Measurements from ENCODE around the gene CNTROB. TPM values are rescaled to one million over a fixed set of nuclear protein-coding genes. Genes with fewer than 3 reads are reported as not detected.

Gene CNTROB
- total and polyA plus RNA-seq, 10 of the 15 experiments (the other 5 are each of a cell fraction or from before 2014, with no cell fraction given), result 2.0 to 36.2 (median 28.2) TPM

DNA sequence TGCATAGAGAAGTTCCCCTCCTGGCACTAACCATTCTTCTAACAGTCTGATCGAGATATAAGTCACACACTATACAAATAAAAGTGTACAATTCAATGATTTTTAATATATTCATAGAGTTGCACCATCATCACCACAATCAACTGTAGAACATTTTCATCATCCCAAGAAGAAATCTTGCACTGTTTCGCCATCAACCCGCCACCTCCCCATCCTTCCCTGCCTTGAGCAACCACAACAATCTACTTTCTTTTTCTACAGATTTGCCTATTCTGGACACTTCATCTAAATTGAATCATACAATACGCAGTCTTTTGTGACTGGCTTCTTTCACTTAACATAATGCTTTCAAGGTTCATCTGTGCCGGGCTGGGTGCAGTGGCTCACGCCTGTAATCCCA, 37.4 kb downstream of the CNTROB start:
- Histone ChIP-seq H3K9me3 (replicated peaks; ENCODE audit: control insufficient read depth, insufficient read depth, low read length) (peaks cover under 1% of the 10 kb centered on the region; the same call in 1 of the 3 replicates), H3K27me3 (replicated peaks in 1 of 2; ENCODE audit: control insufficient read depth in 2 of 2, insufficient read depth in 2 of 2, low read length in 1 of 2) (no peaks in the 10 kb centered on the region), H3K79me2 (ENCODE audit: control insufficient read depth, insufficient read depth, low read length) (no peaks in the 10 kb centered on the region), H3K36me3 (ENCODE audit: control insufficient read depth in 2 of 2, insufficient read depth in 2 of 2, low read length in 1 of 2) (no peaks in the 10 kb centered on the region), H3K4me2 (ENCODE audit: control insufficient read depth, insufficient read depth) (no peak overlapping the region), H3K9ac (ENCODE audit: control insufficient read depth, insufficient read depth, low read length) (no peak overlapping the region), H4K20me1 (ENCODE audit: control insufficient read depth, insufficient read depth) (no peaks in the 10 kb centered on the region), H3K4me1 (ENCODE audit: control insufficient read depth, insufficient read depth, low read length) (no peaks in the 10 kb centered on the region), H2AFZ (ENCODE audit: control insufficient read depth, low read depth, low read length) (no peak overlapping the region), H3K4me3 (no peak overlapping the region), H3K27ac (ENCODE audit: control insufficient read depth, insufficient read depth) (no peak overlapping the region)
- RAD21 ChIA-PET (ENCODE audit: unreplicated experiment), result no interaction called here
- in situ Hi-C loops (cut with MboI) (no loop called here), intact Hi-C loops (cut with micrococcal nuclease; ENCODE audit: unreplicated experiment) (no loop called here)
- no peak for DNase-seq (ENCODE audit: low read depth, low spot score)
- SMC1A ChIA-PET (ENCODE audit: uncharacterized antibody, unreplicated experiment), result interaction anchor here (1.1 kb wide), 1 partner anchor 100 kb away, joined by 3 read pairs; no protein-coding TSS in a partner anchor
- 66% methylated on average over 6 of the region's 6 CpGs for WGBS (ENCODE audit: insufficient coverage, insufficient replicate concordance, low lambda C conversion rate, missing lambda C conversion rate)
- CTCF ChIA-PET, result no interaction called here
- no TSS peak for BruUV-seq (replicated peaks)
- no peak for ATAC-seq
- POLR2A ChIA-PET, result interaction anchor here (0.7 kb wide), 1 partner anchor 131 kb away, joined by 3 read pairs; no protein-coding TSS in a partner anchor
- FAIRE-seq, result no peak
- TF ChIP-seq ZZZ3 (IDR thresholded peaks at IDR 0.05; ENCODE audit: control insufficient read depth, insufficient read length, low read depth), result no peak
- TF ChIP-seq TCF3 (IDR thresholded peaks at IDR 0.05; ENCODE audit: borderline replicate concordance, insufficient read depth, low read depth, low read length), result no peak
- no peak for TF ChIP-seq NR2C1 (IDR thresholded peaks at IDR 0.05)
- no peak for TF ChIP-seq SMC3 (IDR thresholded peaks at IDR 0.05; ENCODE audit: borderline replicate concordance, low read length)
- TF ChIP-seq NRF1 (conservative IDR thresholded peaks at IDR 0.05; ENCODE audit: low read depth, low read length), result no peak
- no peak for TF ChIP-seq ZNF622 (IDR thresholded peaks at IDR 0.05)
- TF ChIP-seq, protein P1, sequence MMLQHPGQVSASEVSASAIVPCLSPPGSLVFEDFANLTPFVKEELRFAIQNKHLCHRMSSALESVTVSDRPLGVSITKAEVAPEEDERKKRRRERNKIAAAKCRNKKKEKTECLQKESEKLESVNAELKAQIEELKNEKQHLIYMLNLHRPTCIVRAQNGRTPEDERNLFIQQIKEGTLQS (IDR thresholded peaks at IDR 0.05; ENCODE audit: borderline replicate concordance, extremely low read depth, low read depth, low read length), result no peak
- TF ChIP-seq JUNB (IDR thresholded peaks at IDR 0.05), result no peak
- TF ChIP-seq, protein P2, sequence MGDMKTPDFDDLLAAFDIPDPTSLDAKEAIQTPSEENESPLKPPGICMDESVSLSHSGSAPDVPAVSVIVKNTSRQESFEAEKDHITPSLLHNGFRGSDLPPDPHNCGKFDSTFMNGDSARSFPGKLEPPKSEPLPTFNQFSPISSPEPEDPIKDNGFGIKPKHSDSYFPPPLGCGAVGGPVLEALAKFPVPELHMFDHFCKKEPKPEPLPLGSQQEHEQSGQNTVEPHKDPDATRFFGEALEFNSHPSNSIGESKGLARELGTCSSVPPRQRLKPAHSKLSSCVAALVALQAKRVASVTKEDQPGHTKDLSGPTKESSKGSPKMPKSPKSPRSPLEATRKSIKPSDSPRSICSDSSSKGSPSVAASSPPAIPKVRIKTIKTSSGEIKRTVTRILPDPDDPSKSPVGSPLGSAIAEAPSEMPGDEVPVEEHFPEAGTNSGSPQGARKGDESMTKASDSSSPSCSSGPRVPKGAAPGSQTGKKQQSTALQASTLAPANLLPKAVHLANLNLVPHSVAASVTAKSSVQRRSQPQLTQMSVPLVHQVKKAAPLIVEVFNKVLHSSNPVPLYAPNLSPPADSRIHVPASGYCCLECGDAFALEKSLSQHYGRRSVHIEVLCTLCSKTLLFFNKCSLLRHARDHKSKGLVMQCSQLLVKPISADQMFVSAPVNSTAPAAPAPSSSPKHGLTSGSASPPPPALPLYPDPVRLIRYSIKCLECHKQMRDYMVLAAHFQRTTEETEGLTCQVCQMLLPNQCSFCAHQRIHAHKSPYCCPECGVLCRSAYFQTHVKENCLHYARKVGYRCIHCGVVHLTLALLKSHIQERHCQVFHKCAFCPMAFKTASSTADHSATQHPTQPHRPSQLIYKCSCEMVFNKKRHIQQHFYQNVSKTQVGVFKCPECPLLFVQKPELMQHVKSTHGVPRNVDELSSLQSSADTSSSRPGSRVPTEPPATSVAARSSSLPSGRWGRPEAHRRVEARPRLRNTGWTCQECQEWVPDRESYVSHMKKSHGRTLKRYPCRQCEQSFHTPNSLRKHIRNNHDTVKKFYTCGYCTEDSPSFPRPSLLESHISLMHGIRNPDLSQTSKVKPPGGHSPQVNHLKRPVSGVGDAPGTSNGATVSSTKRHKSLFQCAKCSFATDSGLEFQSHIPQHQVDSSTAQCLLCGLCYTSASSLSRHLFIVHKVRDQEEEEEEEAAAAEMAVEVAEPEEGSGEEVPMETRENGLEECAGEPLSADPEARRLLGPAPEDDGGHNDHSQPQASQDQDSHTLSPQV (IDR thresholded peaks at IDR 0.05), result no peak
- no peak for TF ChIP-seq GABPA (IDR thresholded peaks at IDR 0.05; ENCODE audit: low read depth)
- TF ChIP-seq BMI1 (IDR thresholded peaks at IDR 0.05; ENCODE audit: borderline replicate concordance), result no peak
- TF ChIP-seq HDAC2 (IDR thresholded peaks at IDR 0.05), result no peak
- no peak for TF ChIP-seq STAT1 (conservative IDR thresholded peaks at IDR 0.05)
- no peak for TF ChIP-seq SIN3A (IDR thresholded peaks at IDR 0.05; ENCODE audit: low read depth, low read length)
- TF ChIP-seq SRF (IDR thresholded peaks at IDR 0.05; ENCODE audit: low read depth in 2 of 2, low read length in 2 of 2), result no peak
- TF ChIP-seq HDAC6 (IDR thresholded peaks at IDR 0.05; ENCODE audit: unreplicated experiment), result no peak
- TF ChIP-seq, protein P3, sequence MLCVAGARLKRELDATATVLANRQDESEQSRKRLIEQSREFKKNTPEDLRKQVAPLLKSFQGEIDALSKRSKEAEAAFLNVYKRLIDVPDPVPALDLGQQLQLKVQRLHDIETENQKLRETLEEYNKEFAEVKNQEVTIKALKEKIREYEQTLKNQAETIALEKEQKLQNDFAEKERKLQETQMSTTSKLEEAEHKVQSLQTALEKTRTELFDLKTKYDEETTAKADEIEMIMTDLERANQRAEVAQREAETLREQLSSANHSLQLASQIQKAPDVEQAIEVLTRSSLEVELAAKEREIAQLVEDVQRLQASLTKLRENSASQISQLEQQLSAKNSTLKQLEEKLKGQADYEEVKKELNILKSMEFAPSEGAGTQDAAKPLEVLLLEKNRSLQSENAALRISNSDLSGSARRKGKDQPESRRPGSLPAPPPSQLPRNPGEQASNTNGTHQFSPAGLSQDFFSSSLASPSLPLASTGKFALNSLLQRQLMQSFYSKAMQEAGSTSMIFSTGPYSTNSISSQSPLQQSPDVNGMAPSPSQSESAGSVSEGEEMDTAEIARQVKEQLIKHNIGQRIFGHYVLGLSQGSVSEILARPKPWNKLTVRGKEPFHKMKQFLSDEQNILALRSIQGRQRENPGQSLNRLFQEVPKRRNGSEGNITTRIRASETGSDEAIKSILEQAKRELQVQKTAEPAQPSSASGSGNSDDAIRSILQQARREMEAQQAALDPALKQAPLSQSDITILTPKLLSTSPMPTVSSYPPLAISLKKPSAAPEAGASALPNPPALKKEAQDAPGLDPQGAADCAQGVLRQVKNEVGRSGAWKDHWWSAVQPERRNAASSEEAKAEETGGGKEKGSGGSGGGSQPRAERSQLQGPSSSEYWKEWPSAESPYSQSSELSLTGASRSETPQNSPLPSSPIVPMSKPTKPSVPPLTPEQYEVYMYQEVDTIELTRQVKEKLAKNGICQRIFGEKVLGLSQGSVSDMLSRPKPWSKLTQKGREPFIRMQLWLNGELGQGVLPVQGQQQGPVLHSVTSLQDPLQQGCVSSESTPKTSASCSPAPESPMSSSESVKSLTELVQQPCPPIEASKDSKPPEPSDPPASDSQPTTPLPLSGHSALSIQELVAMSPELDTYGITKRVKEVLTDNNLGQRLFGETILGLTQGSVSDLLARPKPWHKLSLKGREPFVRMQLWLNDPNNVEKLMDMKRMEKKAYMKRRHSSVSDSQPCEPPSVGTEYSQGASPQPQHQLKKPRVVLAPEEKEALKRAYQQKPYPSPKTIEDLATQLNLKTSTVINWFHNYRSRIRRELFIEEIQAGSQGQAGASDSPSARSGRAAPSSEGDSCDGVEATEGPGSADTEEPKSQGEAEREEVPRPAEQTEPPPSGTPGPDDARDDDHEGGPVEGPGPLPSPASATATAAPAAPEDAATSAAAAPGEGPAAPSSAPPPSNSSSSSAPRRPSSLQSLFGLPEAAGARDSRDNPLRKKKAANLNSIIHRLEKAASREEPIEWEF (IDR thresholded peaks at IDR 0.05; ENCODE audit: insufficient replicate concordance, low read depth, low read length), result no peak
